Hematopoietic multipotent progenitor cell treated with erythropoietin and hydrocortisone succinate and interleukin-3 and kit ligand, for 8 days (in vitro differentiated cells): ENCODE data around the gene FGFBP1.
"Not testable (repeated sequence)": the region's sequence is repeated elsewhere in the genome, so short reads cannot be mapped to it uniquely, and the experiment has no call there.

ENCODE experiments used
- DNase-seq: peaks from one replicate; pipeline ENCODE4 v3.0.0-alpha.2; 2015

The FGFBP1 gene

GRCh38 chr4:15944895-15945294, 6.4 kb upstream of the FGFBP1 start:
- no peak for DNase-seq

- no peak for DNase-seq
These were observed 3.7 kb upstream of the FGFBP1 start for GRCh38 chr4:15942283-15942682.

DNA sequence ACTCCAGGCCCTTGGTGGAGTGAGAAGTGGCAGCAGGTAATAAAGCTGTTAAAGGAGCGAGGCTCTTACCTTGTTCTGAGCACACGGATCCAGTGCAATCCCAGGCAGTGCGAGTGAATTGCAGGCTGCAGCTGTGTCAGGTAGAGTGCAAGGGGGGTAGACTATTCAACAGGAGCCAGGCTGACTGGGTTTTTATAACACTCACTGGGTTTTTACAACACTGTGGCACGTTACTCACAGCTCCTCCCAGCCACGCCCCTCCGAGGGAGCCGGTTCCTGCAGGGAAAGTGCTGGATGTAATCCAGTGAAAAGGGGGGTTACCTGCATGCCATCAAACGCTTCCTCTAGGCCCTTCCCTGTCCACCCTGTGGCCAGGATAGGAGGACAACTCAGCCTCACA, 358 bp downstream of the FGFBP1 start:
- no peak for DNase-seq

DNA sequence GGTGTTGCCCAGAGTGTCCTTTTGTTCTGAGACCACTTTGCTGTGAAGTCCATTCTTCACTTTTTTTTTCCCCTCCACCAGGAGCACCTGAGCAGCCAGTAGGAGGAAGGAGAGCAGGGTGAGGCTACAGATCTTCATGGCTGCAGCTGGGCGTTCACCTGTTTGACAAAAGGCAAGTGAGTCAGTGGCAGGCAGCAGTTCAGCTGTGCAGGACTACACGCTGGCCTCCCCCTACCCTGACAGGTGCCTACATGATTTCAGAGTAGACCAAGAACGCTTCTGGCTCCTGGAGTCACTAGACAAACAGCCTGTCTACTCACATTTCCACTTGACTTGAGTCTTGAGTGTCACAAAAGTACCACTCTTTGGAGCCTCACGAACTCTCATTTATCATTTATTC, 2.0 kb downstream of the FGFBP1 start:
- DNase-seq: no peak

DNA sequence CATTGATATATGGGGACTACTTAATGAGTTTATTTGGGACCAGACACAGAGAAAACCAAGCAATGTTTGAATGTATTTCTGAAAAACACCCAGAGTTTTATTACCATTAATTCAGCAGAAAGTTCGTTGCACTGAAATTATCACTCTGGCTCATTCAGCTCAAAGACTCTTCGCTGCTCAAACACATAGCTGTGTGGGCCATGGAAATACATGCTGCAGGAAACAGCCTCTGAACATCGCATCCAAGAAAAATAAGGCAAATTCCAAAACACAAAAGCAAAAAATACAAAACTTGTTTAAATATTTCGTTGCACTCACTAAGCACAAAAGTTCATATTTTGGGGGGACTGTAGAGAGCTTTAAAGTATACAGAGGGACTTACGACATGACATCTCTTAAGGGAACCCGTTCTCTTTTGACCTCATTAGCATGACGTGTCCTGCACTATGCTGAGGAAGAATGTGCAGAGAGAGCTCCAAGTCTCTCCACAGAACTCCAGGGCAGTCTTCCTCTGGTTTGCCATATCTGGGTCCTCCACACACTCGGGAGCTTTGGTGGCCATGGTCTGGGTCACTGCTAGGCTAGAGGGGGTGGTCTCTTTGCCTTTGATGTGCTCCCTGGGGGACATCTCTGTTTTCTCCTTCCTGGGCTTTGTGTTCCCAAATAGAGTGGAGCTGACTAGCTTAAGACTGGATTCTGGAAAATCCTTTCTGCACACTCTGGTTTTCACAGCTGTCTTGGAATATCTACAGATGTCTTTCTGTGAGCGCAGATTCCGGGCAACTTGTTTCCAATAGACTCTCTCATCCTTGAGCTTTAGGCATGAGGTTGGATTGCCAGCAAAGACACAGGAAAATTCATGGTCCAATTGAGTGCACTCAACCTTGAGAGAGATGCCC, 2.8 kb downstream of the FGFBP1 start:
- no peak for DNase-seq

GRCh38 chr4:15934259-15934658, 4.3 kb downstream of the FGFBP1 start:
- DNase-seq: no peak

GRCh38 chr4:15931451-15932210, 6.9 kb downstream of the FGFBP1 start:
- no peak for DNase-seq

- no peak for DNase-seq
These were observed 8.2 kb downstream of the FGFBP1 start for GRCh38 chr4:15930314-15930713.

DNA sequence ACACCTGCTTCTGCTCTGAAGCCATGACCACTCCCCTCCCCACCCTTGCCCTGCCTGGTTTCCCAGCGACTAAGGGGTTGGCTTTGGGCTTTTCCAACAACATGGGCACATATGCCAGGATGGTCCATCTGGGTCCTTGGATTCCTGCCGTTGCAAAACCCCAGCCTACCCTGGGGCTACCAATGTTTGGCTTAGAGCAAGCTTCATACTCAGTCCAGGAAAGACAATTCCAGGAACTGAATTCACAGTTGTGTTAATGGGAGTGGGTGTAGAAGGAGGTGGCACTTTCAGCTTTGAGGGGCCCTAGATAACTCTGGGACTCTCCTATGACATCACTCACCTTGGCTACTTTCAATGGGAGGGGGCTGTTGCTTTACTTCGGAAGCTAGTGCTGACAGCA, 9.0 kb downstream of the FGFBP1 start:
- DNase-seq: no peak

GRCh38 chr4:15928883-15929282, 9.7 kb downstream of the FGFBP1 start:
- no peak for DNase-seq

DNA sequence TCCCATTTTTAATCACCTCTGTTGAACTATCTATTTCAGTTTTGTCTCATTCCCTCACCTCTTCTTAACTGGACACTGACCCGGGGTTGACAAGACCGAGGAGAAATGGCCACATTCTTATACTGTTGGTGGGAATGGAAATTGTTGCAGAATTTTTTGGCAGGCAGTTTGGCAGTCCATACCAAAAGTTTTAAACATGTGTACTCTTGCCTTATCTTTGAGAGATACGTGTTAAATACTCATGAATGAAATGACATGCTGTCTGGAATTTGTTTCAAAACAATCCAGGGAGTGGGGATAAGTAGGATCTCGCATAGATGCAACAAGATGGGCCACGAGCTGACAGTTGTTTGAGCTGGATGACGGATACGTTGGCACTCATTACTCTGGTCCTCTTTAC, 12.1 kb downstream of the FGFBP1 start:
- DNase-seq: no peak

GRCh38 chr4:15925830-15926229, 12.7 kb downstream of the FGFBP1 start:
- no peak for DNase-seq

DNA sequence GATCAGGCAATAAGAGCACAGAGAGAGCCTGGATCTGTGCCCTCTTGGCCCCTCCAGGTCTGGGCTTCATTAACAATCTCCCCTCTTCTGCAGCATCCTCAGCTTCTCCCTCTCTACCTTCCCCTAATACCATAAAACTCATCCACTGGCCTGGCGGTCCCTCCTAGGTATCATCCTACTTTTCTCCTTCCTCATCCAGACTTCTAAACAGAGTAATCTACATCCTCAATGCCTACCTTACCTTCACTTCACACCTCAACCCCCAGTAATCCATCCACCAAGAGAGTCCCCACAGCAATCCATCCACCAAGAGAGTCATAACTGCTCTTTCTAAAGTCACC, 17.0 kb downstream of the FGFBP1 start:
- no peak for DNase-seq

- DNase-seq: peak; percentile 2
These were observed 17.6 kb downstream of the FGFBP1 start for GRCh38 chr4:15920723-15921591.

DNA sequence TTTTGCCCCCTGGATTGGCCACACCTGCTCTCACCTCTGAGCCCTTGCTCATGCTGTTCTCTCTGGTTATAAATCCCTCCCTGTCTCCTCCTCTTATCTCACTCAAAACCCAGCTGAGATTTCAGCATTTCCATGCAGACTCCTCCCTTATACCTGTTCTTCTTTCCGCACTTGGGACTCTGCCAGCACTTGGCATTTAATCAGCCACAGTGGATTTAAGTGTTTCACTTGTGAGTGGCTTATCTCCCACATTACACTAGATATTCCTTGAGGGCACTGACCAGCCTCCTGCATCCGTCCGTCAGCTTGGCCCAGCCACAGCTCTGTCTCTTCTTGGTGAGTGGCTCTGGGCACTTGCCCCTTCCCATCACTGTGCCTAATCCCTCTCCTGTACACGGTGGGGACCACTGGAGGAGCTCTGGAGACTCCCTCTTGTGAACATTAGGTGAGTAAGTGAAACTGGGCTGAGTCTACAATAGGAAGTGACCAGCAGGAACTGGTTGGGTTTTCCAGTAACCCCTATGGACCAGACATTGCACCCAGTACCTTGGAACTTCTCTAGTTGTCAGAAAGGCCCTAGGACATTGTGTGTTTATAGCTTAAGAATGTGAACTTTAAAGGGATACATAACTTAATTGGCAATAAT, 19.9 kb downstream of the FGFBP1 start:
- no peak for DNase-seq

GRCh38 chr4:15917297-15917696, 21.2 kb downstream of the FGFBP1 start:
- no peak for DNase-seq

DNA sequence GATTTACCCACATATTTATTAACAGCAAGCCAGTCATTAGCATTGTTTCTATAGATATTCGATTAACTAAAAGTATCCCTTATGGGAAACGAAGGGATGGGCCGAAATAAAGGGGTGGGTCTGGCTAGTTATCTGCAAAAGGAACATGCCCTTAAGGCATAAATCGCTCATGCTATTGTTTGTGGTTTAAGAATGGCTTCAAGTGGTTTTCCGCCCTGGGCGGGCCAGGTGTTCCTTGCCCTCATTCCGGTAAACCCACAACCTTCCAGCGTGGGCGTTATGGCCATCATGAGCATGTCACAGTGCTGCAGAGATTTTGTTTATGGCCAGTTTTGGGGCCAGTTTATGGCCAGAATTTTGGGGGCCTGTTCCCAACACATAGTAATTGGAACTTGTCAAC, 22.2 kb downstream of the FGFBP1 start:
- DNase-seq: not testable (repeated sequence)

GRCh38 chr4:15914736-15915135, 23.8 kb downstream of the FGFBP1 start:
- no peak for DNase-seq

DNA sequence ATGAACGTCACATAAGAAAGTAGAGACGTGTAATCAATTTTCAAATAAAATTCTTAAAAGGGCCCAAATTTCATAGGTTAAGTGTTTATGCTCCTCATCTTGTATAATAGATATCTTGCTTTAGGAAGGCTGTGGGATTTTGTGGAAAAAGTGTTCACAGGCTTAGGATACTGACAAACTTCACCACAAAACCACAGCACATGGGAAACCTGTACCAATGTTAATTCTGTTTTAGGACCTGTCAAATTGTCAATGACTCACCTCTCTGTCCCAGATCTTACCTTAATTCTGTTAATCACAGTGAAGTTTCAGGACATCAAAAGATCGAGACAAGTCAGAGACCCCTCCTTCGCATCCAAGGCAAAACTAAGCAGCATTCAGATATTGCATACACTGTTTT, 24.2 kb downstream of the FGFBP1 start:
- no peak for DNase-seq

- DNase-seq: no peak
These were observed 24.9 kb downstream of the FGFBP1 start for GRCh38 chr4:15913631-15913970.

- no peak for DNase-seq
These were observed 25.4 kb downstream of the FGFBP1 start for GRCh38 chr4:15912961-15913630.

- no peak for DNase-seq
These were observed 26.3 kb downstream of the FGFBP1 start for GRCh38 chr4:15912236-15912635.
